HG03064 (cell line): Measurements from ENCODE around the gene GALNT1.

Experiments
- ATAC-seq: cut with Tn5 transposase; IDR thresholded peaks from one replicate; pipeline ENCODE4 v1.9.1; 2021; ENCODE audit warnings: low read depth; ENCODE audit not compliant: unreplicated experiment

Gene GALNT1

DNA sequence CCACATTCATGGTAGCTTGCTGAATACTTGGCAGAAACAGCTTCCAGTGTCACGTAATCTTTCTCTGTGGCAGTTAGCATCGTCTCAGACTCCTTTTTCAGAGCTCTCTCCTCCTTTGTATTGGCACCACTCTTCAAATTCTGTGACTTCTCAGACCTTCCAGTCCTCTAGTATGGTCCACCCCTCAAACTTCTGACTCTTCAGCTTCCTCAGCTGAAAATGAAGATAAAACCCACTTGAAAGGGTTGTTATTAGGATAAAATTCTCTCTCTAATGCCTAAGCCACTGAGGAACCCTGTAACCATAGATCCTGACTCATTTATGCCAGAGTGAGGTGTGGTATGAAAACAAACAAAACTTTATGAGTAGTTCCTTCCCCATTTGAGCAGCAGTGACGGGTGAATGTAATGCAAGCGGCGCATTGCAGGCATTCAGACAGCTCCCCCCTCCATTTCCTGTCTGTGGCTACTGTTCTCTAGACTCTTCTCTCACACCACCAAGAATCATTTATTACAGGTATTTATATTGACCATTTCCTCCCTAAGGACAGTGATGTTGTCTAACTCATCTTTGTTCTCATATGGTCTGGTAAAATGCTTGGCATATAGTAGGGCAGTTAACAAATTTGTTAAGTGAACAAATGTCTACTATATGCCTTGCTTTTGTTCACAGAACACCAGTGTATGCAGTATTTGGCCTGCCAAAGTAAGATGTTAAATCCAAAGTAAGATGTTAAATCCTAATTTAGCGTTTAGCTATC, 35.3 kb downstream of the GALNT1 start:
- peak; percentile 97 for ATAC-seq

GRCh38 chr18:35617865-35618264, 36.3 kb downstream of the GALNT1 start:
- ATAC-seq, result no peak

- ATAC-seq, result no peak
Measured at GRCh38 chr18:35618289-35618688, 36.7 kb downstream of the GALNT1 start.

GRCh38 chr18:35618696-35619095, 37.2 kb downstream of the GALNT1 start:
- ATAC-seq, result no peak

DNA sequence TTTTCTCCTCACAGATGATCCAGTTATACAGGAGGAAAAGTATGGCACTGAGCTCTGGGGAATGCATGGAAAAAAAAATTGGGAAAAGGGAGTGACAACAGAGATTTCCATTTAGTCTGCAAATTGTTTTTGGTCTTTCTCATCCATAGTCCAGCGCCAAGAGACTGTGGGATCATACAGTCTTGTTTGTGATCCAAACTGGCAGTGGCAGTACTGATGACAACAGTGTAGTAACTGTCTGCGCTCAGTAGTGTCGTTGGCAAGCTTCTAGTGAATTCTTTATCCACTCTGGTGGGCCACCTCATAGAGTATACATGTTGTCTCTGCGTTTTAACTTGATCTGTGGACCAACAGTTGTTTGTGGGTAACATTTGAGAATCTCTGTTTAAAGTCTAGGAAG, 37.9 kb downstream of the GALNT1 start:
- ATAC-seq, result no peak

GRCh38 chr18:35619941-35620340, 38.4 kb downstream of the GALNT1 start:
- no peak for ATAC-seq

- ATAC-seq, result no peak
Measured at GRCh38 chr18:35620765-35621164, 39.2 kb downstream of the GALNT1 start.

DNA sequence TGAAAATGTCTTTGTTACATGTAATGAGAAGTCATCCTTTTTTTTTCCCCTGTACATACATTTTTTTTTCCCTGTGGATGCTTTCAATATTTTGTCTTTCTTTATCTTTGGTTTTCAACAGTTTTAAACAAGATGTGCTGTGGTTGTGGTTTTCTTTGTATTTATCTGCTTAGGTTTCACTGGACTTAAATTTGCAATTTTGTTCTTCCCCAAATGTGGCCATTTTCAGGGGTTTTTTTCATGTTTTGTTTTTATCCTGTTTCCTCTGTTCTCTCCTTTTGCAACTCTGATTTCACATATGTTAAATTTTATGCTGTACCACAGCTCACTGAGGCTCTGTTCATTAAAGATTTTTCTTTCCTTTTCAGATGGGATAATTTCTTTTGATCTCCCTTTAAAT, 41.7 kb downstream of the GALNT1 start:
- no peak for ATAC-seq

GRCh38 chr18:35624146-35624545, 42.6 kb downstream of the GALNT1 start:
- ATAC-seq, result peak; percentile 75

- ATAC-seq, result no peak
Measured at GRCh38 chr18:35625232-35625631, 43.7 kb downstream of the GALNT1 start.

GRCh38 chr18:35633761-35634160, 52.2 kb downstream of the GALNT1 start:
- no peak for ATAC-seq

DNA sequence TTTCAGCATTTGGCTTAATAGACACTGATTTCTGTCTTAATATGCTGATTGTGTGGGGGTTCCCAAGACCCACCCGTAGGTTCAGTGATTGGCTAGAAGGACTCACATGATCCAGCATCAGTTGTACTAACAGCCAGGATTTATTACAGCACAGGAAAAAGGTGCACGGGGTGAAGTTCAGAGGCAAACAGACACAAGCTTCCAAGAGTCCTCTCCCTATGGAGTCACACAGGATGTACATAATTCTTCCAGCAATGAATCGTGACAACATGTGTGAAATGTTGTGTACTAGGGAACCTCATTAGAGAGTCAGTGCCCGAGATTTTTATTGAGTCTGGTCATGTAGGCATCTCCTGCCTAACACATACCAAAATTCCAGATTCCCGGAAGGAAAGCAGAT, 52.8 kb downstream of the GALNT1 start:
- no peak for ATAC-seq

DNA sequence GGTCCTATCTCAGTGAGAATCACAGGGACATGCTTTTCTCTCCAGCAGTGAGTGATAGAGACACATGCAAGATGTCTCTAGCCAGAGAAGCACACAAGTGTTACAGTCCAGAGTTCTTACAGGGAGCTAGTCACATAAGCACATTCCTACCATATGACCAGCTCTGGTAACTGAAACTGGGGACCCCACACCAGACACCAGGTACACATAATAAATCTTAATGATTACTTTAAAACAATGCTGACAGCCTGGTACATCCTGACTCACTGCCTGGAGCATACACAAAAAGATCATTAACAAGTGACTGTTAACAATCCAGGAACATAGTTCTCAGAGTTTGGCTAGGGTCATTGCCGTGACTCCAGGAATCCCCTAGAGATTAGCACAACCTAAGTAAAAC, 53.6 kb downstream of the GALNT1 start:
- ATAC-seq, result no peak

DNA sequence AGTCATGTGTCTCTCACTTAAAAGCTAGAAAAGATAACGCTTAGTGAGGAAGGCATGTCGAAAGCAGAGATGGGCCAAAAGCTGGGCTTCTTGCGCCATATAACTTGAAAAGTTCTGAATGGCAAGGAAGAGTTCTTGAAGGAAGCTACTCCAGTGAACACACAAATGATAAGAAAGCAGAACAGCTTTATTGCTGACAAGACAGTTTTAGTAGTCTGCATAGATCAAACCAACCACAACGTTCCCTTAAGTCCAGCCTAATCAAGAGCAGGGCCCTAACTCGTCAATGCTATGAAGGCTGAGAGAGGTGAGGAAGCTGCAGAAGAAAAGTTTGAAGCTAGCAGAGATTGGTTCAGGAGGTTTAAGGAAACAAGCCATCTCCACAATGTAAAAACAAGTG, 55.7 kb downstream of the GALNT1 start:
- ATAC-seq, result no peak

DNA sequence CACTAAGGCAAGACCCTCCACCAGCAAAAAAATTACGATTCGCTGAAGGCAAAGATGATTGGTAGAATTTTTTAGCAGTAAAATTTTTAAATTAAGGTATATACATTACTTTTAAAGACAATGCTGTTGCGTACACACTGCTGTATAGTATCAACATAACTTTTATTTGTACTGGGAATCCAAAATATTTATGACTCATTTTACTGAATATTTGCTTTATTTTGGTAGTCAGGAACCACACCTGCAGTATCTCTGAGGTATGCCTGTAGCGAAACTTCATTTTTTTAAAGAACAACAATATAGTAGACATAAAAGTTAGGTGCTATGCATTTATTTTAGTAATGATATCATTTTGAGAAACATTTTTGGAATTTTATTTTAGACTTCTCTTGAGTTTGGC, 57.8 kb downstream of the GALNT1 start:
- no peak for ATAC-seq

GRCh38 chr18:35641467-35641866, 59.9 kb downstream of the GALNT1 start:
- no peak for ATAC-seq

- ATAC-seq, result no peak
Measured at GRCh38 chr18:35641916-35642315, 60.4 kb downstream of the GALNT1 start.

DNA sequence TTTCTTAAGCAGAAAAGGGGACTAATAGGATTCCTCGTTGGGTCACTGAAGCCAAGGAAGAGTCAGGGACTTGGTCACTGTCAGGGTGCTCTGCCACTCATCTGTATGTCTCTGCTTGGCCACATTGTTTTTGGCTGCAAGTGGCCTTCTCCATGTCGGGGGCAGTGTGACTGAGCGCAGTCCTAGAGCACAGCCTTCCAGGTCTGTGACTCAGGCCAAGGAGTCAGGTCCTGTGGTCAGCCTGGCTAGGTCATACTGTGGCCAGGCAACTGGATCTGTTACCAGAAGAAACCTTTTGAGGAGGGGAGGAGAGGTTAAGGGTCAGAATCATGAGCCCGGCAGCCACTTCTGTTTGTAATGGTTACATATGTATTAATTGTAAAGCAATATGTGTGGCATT, 61.3 kb downstream of the GALNT1 start:
- no peak for ATAC-seq

DNA sequence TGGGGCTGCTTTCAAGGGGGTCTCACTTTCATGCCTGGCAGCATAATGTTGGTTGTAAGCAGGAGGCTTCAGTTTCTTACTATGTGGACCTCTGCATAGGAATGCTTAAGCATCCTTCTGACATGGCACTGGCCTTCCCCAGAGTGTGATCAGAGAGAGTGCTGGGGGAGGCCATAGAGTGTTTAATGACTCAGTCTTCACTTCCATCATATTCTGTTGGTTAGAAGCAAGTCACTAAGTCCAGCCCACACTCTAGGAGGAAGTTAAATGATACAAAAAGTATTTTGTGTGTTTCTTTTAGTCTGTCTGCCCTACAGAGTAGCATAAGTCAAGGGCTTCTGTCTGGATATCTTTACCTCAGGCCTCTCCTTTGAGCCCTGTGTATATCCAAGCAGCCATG, 64.9 kb downstream of the GALNT1 start:
- ATAC-seq, result no peak

DNA sequence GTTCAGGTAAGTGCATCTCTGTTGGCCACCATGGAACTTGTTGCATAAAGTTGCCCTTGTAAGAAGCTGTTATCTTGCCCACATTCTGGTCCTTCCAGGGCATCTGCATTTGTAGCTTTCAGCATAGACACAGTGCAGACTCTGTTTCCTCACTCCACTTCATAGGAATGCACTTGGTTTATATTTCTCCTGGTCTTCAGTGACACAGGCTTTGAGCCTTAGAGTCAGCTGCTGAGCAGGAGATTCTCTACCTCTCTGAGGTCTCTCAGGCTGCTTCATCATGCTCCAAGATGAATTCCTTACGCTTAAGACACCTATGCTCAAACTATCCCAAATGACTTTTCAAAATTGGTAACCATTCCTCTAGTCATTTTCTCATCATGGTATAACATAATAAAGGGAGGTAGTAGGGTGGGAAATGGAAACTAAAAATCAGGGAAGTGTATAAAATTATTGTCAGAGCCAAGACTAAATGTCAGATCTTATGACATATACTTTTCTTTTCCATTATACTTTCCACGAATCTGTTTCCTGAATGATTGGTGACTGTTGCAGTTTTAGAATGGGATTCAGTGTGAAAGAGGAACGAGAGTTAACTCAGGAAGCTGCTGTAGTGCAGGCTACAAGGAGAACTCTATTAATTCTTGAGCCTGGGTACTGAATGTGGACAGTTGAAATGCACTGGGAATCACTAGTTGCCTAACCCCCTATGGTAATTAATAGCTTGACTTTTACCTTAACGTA, 72.0 kb downstream of the GALNT1 start:
- ATAC-seq, result no peak

DNA sequence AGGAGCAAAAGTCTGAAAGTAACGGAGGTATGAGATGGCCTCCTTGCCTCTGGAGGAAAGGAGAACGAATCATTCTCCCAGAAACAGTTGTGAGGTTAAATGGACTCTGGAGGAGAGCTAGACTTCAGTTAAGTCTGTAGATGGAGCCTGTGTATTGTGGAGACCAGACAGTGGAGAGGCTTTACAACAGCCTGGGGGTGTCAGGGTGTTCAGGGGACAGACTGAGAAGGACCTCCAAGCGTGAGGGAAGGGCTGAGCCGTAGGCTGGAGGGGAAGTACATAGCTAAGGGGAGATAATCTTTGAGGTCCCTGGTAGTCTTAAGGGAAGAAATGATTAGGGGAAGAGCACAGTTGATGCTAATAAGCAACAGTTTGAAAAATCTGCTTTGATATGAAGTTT, 76.6 kb downstream of the GALNT1 start:
- no peak for ATAC-seq

GRCh38 chr18:35661483-35662146, 80.1 kb downstream of the GALNT1 start:
- ATAC-seq, result no peak
